OCI-LY7 (cell line): ENCODE results near the gene FOXI1.
"Not testable (repeated sequence)": the region's sequence is repeated elsewhere in the genome, so short reads cannot be mapped to it uniquely, and the experiment has no call there.

Experiments
- CTCF ChIP-seq: fragments of 200-600 bp; sonication (generic); conservative IDR thresholded peaks from 2 replicates; pipeline ENCODE4 v1.5.1; 2014; ENCODE audit warnings: mild to moderate bottlenecking, antibody characterized with exemption, low read length, moderate library complexity, mixed read lengths
- EZH2phosphoT487 ChIP-seq: fragments of 200-600 bp; sonication (generic); IDR thresholded peaks from 2 replicates; pipeline ENCODE4 v1.6.1; 2018; ENCODE audit warnings: low read depth, borderline replicate concordance, mild to moderate bottlenecking, mixed run types, antibody characterized with exemption, low read length, moderate library complexity, mixed read lengths

- TF ChIP-seq CTCF, EZH2phosphoT487: not testable (repeated sequence)
These were observed 35.5 kb downstream of the FOXI1 start for GRCh38 chr5:170141196-170141595.
